ENCODE measurements around the gene ADGRL3. TPM values are rescaled to one million over a fixed set of nuclear protein-coding genes. Genes with fewer than 3 reads are reported as not detected.
A peak's percentile ranks its signal among the peaks of the same experiment; 100 is the strongest.

ADGRL3 gene
- polyA plus RNA-seq (2013, experiment 1 of 4): 25.5 TPM
- 31.5 TPM for polyA plus RNA-seq (2013, experiment 2 of 4)
- polyA plus RNA-seq (2013, experiment 3 of 4): 21.0 TPM
- polyA plus RNA-seq (2013, experiment 4 of 4): 23.8 TPM

- H3K4me3 ChIP-seq (ENCODE audit: insufficient read depth, low read depth, low read length): peak within 1 kb of the TSS; percentile 82
Measured at GRCh38 chr4:61200187-61200915, at the start of gene ADGRL3. ADGRL3 (plus strand) TSS chr4:61200326.

DNA sequence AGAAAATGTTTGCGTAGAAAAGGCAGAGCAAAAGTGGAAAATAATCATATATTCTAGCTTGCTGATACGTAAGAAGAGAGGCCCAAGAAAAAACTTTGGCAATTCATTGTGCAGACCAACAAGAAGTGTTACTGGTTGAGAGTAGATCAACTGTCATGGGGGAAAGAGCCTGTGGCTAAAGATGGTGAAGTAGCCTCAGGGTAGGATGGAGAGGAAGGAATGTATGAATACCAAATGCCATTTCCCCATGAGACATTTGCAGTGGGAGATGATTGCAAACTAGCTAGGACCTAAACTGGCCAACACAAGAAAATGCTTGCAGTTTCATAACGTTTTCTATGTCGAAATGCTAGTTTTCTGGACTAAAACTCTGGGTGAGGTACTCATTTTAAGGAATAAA lies 47.7 kb upstream of the ADGRL3 start:
- Histone ChIP-seq H3K27me3 (ENCODE audit: control insufficient read depth, insufficient read depth, low read length, poor library complexity, severe bottlenecking) (no peaks in the 10 kb centered on the region), H3K4me3 (ENCODE audit: insufficient read depth, low read depth, low read length) (no peak overlapping the region), H3K27ac (ENCODE audit: insufficient read depth, low read depth, low read length, poor library complexity, severe bottlenecking) (no peak overlapping the region), H3K9me3 (ENCODE audit: control insufficient read depth, low read length) (no peaks in the 10 kb centered on the region), H3K36me3 (ENCODE audit: control insufficient read depth, insufficient read depth, low read length) (no peaks in the 10 kb centered on the region), H3K4me1 (ENCODE audit: control insufficient read depth, insufficient read depth, low read length) (no peaks in the 10 kb centered on the region)
- 86 to 89% methylated on average over 4 of the region's 4 CpGs for WGBS, 2 experiments

More at GRCh38 chr4:61200187-61200915, at the start of gene ADGRL3:
- no peaks in the 10 kb centered on the region for H3K36me3 ChIP-seq (ENCODE audit: control insufficient read depth, insufficient read depth, low read length)
- H3K27me3 ChIP-seq (ENCODE audit: control insufficient read depth, insufficient read depth, low read length, poor library complexity, severe bottlenecking): peaks cover 44% of the 10 kb centered on the region
- peak within 1 kb of the TSS; percentile 36 for H3K27ac ChIP-seq (ENCODE audit: insufficient read depth, low read depth, low read length, poor library complexity, severe bottlenecking)
- peaks cover 8% of the 10 kb centered on the region for H3K4me1 ChIP-seq (ENCODE audit: control insufficient read depth, insufficient read depth, low read length)
- H3K9me3 ChIP-seq (ENCODE audit: control insufficient read depth, low read length): no peaks in the 10 kb centered on the region
- 0% methylated on average over 92 of the region's 92 CpGs for WGBS, 2 experiments

DNA sequence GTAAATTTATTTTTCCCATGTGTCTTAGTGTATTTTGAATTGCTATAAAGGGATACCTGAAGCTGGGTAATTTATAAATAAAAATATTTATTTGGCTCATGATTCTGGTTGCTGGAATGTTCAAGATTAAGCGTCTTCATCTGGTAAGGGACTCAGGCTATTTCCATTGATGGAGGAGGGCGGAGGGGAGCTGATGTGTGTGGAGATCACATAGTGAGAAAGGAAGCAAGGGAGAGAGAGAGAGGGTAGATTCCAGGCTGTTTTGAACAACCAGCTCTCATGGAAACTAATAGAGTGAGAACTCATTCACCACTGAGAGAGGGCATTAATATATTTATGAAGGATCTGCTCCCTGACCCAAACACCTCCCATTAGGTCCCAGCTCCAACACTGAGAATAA lies 39.6 kb upstream of the ADGRL3 start:
- Histone ChIP-seq H3K27ac (ENCODE audit: insufficient read depth, low read depth, low read length, poor library complexity, severe bottlenecking) (no peak overlapping the region), H3K4me3 (ENCODE audit: insufficient read depth, low read depth, low read length) (no peak overlapping the region), H3K27me3 (ENCODE audit: control insufficient read depth, insufficient read depth, low read length, poor library complexity, severe bottlenecking) (no peaks in the 10 kb centered on the region), H3K9me3 (ENCODE audit: control insufficient read depth, low read length) (no peaks in the 10 kb centered on the region), H3K4me1 (ENCODE audit: control insufficient read depth, insufficient read depth, low read length) (no peaks in the 10 kb centered on the region), H3K36me3 (ENCODE audit: control insufficient read depth, insufficient read depth, low read length) (no peaks in the 10 kb centered on the region)
- 81 to 93% methylated on average over 2 of the region's 2 CpGs for WGBS, 2 experiments

DNA sequence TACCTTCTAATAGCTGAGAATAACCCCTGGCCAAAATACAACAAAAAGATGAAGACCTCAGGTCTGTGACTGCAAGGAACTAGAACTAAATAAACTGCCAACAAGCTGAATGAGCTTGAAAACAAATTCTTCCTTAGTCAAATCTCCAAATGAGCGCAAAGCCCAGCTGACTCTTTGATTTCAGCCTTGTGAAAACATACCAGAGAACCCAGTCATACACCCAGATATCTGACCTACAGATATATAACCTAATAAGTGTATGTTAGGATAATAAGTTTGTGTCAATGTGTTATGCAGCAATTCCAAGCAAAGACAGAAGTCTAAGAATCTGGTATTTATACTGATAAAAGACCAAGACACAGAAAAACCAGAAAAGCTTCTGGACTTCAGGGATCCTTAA lies 38.0 kb upstream of the ADGRL3 start:
- Histone ChIP-seq H3K4me1 (ENCODE audit: control insufficient read depth, insufficient read depth, low read length) (no peaks in the 10 kb centered on the region), H3K9me3 (ENCODE audit: control insufficient read depth, low read length) (no peaks in the 10 kb centered on the region), H3K27ac (ENCODE audit: insufficient read depth, low read depth, low read length, poor library complexity, severe bottlenecking) (no peak overlapping the region), H3K4me3 (ENCODE audit: insufficient read depth, low read depth, low read length) (no peak overlapping the region), H3K27me3 (ENCODE audit: control insufficient read depth, insufficient read depth, low read length, poor library complexity, severe bottlenecking) (no peaks in the 10 kb centered on the region), H3K36me3 (ENCODE audit: control insufficient read depth, insufficient read depth, low read length) (no peaks in the 10 kb centered on the region)
- WGBS, 2 experiments: 0% methylated on average over 1 of the region's 1 CpG

GRCh38 chr4:61173799-61174198 lies 26.3 kb upstream of the ADGRL3 start:
- Histone ChIP-seq H3K4me3 (ENCODE audit: insufficient read depth, low read depth, low read length) (no peak overlapping the region), H3K36me3 (ENCODE audit: control insufficient read depth, insufficient read depth, low read length) (no peaks in the 10 kb centered on the region), H3K4me1 (ENCODE audit: control insufficient read depth, insufficient read depth, low read length) (no peaks in the 10 kb centered on the region), H3K9me3 (ENCODE audit: control insufficient read depth, low read length) (no peaks in the 10 kb centered on the region), H3K27ac (ENCODE audit: insufficient read depth, low read depth, low read length, poor library complexity, severe bottlenecking) (no peak overlapping the region), H3K27me3 (ENCODE audit: control insufficient read depth, insufficient read depth, low read length, poor library complexity, severe bottlenecking) (no peaks in the 10 kb centered on the region)
- WGBS, 2 experiments: no CpG with 5 or more reads among the region's 1 CpG

GRCh38 chr4:61175495-61175894 lies 24.6 kb upstream of the ADGRL3 start:
- Histone ChIP-seq H3K9me3 (ENCODE audit: control insufficient read depth, low read length) (no peaks in the 10 kb centered on the region), H3K27me3 (ENCODE audit: control insufficient read depth, insufficient read depth, low read length, poor library complexity, severe bottlenecking) (no peaks in the 10 kb centered on the region), H3K4me3 (ENCODE audit: insufficient read depth, low read depth, low read length) (no peak overlapping the region), H3K4me1 (ENCODE audit: control insufficient read depth, insufficient read depth, low read length) (no peaks in the 10 kb centered on the region), H3K27ac (ENCODE audit: insufficient read depth, low read depth, low read length, poor library complexity, severe bottlenecking) (no peak overlapping the region), H3K36me3 (ENCODE audit: control insufficient read depth, insufficient read depth, low read length) (no peaks in the 10 kb centered on the region)
- WGBS, 2 experiments: 0% methylated on average over 1 of the region's 1 CpG; no CpG with 5 or more reads in 1 of the 2 experiments

- WGBS, 2 experiments: 94 to 96% methylated on average over 2 of the region's 2 CpGs
- H3K4me3 ChIP-seq (ENCODE audit: insufficient read depth, low read depth, low read length): no peak overlapping the region
- no peaks in the 10 kb centered on the region for H3K27me3 ChIP-seq (ENCODE audit: control insufficient read depth, insufficient read depth, low read length, poor library complexity, severe bottlenecking)
- H3K4me1 ChIP-seq (ENCODE audit: control insufficient read depth, insufficient read depth, low read length): no peaks in the 10 kb centered on the region
- no peaks in the 10 kb centered on the region for H3K36me3 ChIP-seq (ENCODE audit: control insufficient read depth, insufficient read depth, low read length)
- H3K27ac ChIP-seq (ENCODE audit: insufficient read depth, low read depth, low read length, poor library complexity, severe bottlenecking): no peak overlapping the region
- H3K9me3 ChIP-seq (ENCODE audit: control insufficient read depth, low read length): no peaks in the 10 kb centered on the region
Measured at GRCh38 chr4:61177367-61177766, 22.8 kb upstream of the ADGRL3 start.

DNA sequence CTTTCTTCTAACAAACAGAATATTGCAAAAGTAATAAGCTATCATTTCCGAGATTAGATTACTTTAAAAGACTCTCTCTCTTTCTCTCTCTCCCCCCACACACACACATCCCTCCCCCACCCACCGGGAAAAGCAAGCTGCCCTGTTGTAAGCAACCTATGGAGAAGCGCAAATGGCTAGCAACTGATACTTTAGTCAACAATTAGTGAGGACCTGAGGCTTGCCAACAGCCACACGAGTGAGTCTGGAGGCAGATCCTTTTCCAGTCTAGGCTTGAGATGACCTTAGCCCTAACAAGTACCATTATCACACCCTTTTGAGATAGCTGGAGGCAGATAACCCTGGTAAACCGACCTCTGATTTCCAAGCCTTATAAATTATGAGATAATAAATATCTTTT lies 19.7 kb upstream of the ADGRL3 start:
- 59 to 65% methylated on average over 4 to 5 of the region's 5 CpGs for WGBS, 2 experiments
- no peak overlapping the region for H3K27ac ChIP-seq (ENCODE audit: insufficient read depth, low read depth, low read length, poor library complexity, severe bottlenecking)
- H3K9me3 ChIP-seq (ENCODE audit: control insufficient read depth, low read length): no peaks in the 10 kb centered on the region
- H3K27me3 ChIP-seq (ENCODE audit: control insufficient read depth, insufficient read depth, low read length, poor library complexity, severe bottlenecking): no peaks in the 10 kb centered on the region
- no peaks in the 10 kb centered on the region for H3K4me1 ChIP-seq (ENCODE audit: control insufficient read depth, insufficient read depth, low read length)
- H3K4me3 ChIP-seq (ENCODE audit: insufficient read depth, low read depth, low read length): no peak overlapping the region
- H3K36me3 ChIP-seq (ENCODE audit: control insufficient read depth, insufficient read depth, low read length): no peaks in the 10 kb centered on the region

- Histone ChIP-seq H3K4me3 (ENCODE audit: insufficient read depth, low read depth, low read length) (no peak overlapping the region), H3K27me3 (ENCODE audit: control insufficient read depth, insufficient read depth, low read length, poor library complexity, severe bottlenecking) (no peaks in the 10 kb centered on the region), H3K4me1 (ENCODE audit: control insufficient read depth, insufficient read depth, low read length) (no peaks in the 10 kb centered on the region), H3K36me3 (ENCODE audit: control insufficient read depth, insufficient read depth, low read length) (no peaks in the 10 kb centered on the region), H3K9me3 (ENCODE audit: control insufficient read depth, low read length) (peaks cover 3% of the 10 kb centered on the region), H3K27ac (ENCODE audit: insufficient read depth, low read depth, low read length, poor library complexity, severe bottlenecking) (no peak overlapping the region)
- 100% methylated on average over 1 of the region's 1 CpG for WGBS, 2 experiments
Measured at GRCh38 chr4:61182915-61183314, 17.2 kb upstream of the ADGRL3 start.

- Histone ChIP-seq H3K4me3 (ENCODE audit: insufficient read depth, low read depth, low read length) (no peak overlapping the region), H3K27ac (ENCODE audit: insufficient read depth, low read depth, low read length, poor library complexity, severe bottlenecking) (no peak overlapping the region), H3K9me3 (ENCODE audit: control insufficient read depth, low read length) (peaks cover 3% of the 10 kb centered on the region), H3K36me3 (ENCODE audit: control insufficient read depth, insufficient read depth, low read length) (no peaks in the 10 kb centered on the region), H3K4me1 (ENCODE audit: control insufficient read depth, insufficient read depth, low read length) (no peaks in the 10 kb centered on the region), H3K27me3 (ENCODE audit: control insufficient read depth, insufficient read depth, low read length, poor library complexity, severe bottlenecking) (no peaks in the 10 kb centered on the region)
Measured at GRCh38 chr4:61185288-61185687, 14.8 kb upstream of the ADGRL3 start.
